ENCODE results near the gene WRNIP1. TPM values are rescaled to one million over a fixed set of nuclear protein-coding genes. Genes with fewer than 3 reads are reported as not detected.

Gene WRNIP1
- total and polyA plus RNA-seq, 2 of the 4 experiments (the other 2 are of a cell fraction), result 43.7 to 47.1 TPM

DNA sequence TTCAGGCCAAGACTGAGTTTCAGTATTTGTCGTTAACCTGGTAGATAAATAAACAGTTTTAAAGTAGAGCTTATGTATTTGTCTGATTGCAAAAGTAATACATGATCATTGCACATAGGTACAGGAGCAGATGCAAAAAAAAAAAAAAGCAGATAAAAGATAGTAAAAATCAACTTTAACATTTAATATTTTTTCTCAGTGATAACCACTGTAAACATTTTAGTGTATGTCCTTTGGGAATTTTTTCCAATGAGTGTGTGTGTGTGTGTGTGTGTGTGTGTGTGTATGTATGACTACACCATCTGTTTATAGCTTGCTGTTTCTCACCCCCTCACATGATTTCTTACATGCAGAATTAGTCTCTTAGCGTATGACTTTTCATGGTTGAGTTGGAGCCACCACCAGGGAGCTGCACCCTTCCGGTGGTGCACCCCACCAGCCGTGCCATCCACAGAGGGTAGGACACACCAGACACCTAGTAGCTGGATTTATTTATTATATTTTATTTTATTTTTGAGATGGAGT is 26.3 kb downstream of the WRNIP1 start (continued):
- no peak for TF ChIP-seq MAZ (IDR thresholded peaks at IDR 0.05; ENCODE audit: borderline replicate concordance, low read depth, low read length)

DNA sequence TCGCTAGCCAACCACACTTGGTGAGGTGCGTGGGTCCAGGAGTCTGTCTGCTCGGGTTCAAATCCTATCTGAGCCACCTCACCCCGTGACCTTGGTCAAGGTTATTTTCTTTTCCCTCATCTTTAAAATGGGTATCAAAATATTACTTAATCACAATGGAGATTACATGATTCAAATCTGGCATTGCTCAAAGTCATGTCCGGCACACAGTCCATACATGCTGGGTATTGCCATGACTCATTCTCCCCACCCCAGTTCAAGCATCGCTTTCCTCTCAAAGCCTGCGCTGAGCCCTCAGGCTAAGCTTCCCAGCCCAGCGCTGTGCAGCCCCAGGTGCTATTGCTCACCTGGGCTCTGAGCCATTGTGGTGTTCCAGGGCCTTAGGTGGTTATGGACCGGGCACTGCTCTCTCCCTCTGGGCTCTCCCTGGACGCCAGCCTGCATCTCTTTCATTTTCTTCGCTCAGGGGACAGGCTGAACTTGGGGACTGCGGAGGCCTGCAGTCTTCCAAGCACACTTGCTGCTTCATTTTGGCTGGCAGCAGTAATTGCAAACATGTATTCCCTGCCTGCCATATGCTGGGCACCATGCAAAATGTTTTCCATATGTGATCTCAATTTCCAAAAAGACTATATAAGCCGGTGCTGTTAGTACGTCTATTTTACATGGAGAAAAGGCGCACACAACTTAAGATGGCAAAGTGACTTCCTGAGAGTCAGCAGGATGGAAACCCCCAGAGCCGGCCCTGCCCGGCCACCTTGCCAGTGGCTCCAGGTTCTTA is 27.3 kb downstream of the WRNIP1 start:
- no peak overlapping the region for H3K23ac ChIP-seq (ENCODE audit: low read depth, low read length)
- peak overlapping the region; percentile 94 for H2AK5ac ChIP-seq (ENCODE audit: low read depth, low read length)
- ATAC-seq (ENCODE audit: low read depth) (no peak), DNase-seq (peak; percentile 50)
- peaks cover 4% of the 10 kb centered on the region for H4K20me1 ChIP-seq (ENCODE audit: insufficient read depth, low read length)
- H3K4ac ChIP-seq (ENCODE audit: low read depth, low read length), result peak overlapping the region; percentile 18
- in situ Hi-C loops (cut with MboI; ENCODE audit: low sequenced_read_pairs) (loop anchor here (5.0 to 10.0 kb wide), 2 partner anchors 50 to 142 kb away; partner anchors contain the start of gene SERPINB1), dilution Hi-C loops (cut with HindIII; ENCODE audit: low sequenced_read_pairs, unreplicated experiment) (no loop called here), intact Hi-C loops (cut with micrococcal nuclease) (no loop called here)
- no peaks in the 10 kb centered on the region for H3K9me3 ChIP-seq (ENCODE audit: control insufficient read depth, insufficient read depth, low read length)
- peak overlapping the region in 1 of 2 experiments; percentile 62; a peak in 1 of 4 replicates for H4K8ac ChIP-seq (ENCODE audit: low read depth in 2 of 2, low read length in 2 of 2)
- peak overlapping the region; percentile 72 for H2BK5ac ChIP-seq (ENCODE audit: low read depth, low read length, poor library complexity, severe bottlenecking)
- no peak overlapping the region for H3K4me2 ChIP-seq (ENCODE audit: low read depth, low read length)
- TF ChIP-seq CEBPB (IDR thresholded peaks at IDR 0.05; ENCODE audit: low read depth, low read length), result 0 out of 2 replicates have a peak, but pooled peaks have one; percentile 20
- TF ChIP-seq, protein P1, sequence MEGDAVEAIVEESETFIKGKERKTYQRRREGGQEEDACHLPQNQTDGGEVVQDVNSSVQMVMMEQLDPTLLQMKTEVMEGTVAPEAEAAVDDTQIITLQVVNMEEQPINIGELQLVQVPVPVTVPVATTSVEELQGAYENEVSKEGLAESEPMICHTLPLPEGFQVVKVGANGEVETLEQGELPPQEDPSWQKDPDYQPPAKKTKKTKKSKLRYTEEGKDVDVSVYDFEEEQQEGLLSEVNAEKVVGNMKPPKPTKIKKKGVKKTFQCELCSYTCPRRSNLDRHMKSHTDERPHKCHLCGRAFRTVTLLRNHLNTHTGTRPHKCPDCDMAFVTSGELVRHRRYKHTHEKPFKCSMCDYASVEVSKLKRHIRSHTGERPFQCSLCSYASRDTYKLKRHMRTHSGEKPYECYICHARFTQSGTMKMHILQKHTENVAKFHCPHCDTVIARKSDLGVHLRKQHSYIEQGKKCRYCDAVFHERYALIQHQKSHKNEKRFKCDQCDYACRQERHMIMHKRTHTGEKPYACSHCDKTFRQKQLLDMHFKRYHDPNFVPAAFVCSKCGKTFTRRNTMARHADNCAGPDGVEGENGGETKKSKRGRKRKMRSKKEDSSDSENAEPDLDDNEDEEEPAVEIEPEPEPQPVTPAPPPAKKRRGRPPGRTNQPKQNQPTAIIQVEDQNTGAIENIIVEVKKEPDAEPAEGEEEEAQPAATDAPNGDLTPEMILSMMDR (conservative IDR thresholded peaks at IDR 0.05; ENCODE audit: low read depth, low read length), result no peak
- H3K9ac ChIP-seq (ENCODE audit: low read depth, low read length), result no peak overlapping the region
- peak overlapping the region; percentile 62; the same call in 1 of the 2 replicates for H4K5ac ChIP-seq (ENCODE audit: low read depth, low read length)
- H3K18ac ChIP-seq (ENCODE audit: low read depth, low read length), result peak overlapping the region; percentile 27; the same call in 1 of the 2 replicates
- H3K4me1 ChIP-seq (ENCODE audit: control insufficient read depth, insufficient read depth, low read length), result peaks cover 19% of the 10 kb centered on the region
- H4K91ac ChIP-seq (ENCODE audit: insufficient read depth, low read depth, low read length), result peak overlapping the region; percentile 77
- H2AK9ac ChIP-seq (replicated peaks; ENCODE audit: low read depth, low read length, poor library complexity), result peak overlapping the region; percentile 39
- ChIA-PET POLR2A (ENCODE audit: unreplicated experiment) (no interaction called here), CTCF (interaction anchor here (0.6 to 2.1 kb wide), 7 partner anchors 40 to 140 kb away, joined by 3 to 29 read pairs (median 5); no protein-coding TSS in a partner anchor)
- no peak overlapping the region for H3K56ac ChIP-seq (ENCODE audit: extremely low read depth, insufficient read depth, low read length)
- no TSS peak for BruUV-seq (replicated peaks)
- peak overlapping the region; percentile 56; the same call in 1 of the 3 replicates for H2BK15ac ChIP-seq (ENCODE audit: low read depth, low read length)
- H2BK20ac ChIP-seq (ENCODE audit: low read depth, low read length), result peak overlapping the region; percentile 56; the same call in 1 of the 2 replicates
- no peaks in the 10 kb centered on the region for H3K27me3 ChIP-seq (ENCODE audit: control insufficient read depth, insufficient read depth, low read length)
- H3K14ac ChIP-seq (replicated peaks; ENCODE audit: low read depth, low read length), result no peak overlapping the region
- H3K27ac ChIP-seq (ENCODE audit: insufficient read depth, low read length), result peak overlapping the region; percentile 78; the same call in 1 of the 2 replicates
- H2AFZ ChIP-seq (replicated peaks; ENCODE audit: low read length, poor library complexity), result no peak overlapping the region
- H3K36me3 ChIP-seq (ENCODE audit: control insufficient read depth, insufficient read depth, low read length), result peaks cover 4% of the 10 kb centered on the region
- H2BK120ac ChIP-seq (ENCODE audit: low read depth, low read length), result peak overlapping the region; percentile 51; the same call in 1 of the 2 replicates
- WGBS, 2 experiments (ENCODE audit: extremely low coverage in 2 of 2, insufficient read length in 1 of 2), result 96% methylated on average over 11 of the region's 17 CpGs; no CpG with 5 or more reads in 1 of the 2 experiments
- H3K4me3 ChIP-seq (ENCODE audit: insufficient read depth, low read depth, low read length), result no peak overlapping the region
- H3K79me1 ChIP-seq (ENCODE audit: low read depth in 1 of 2, low read length in 2 of 2), result peaks cover 11 to 47% of the 10 kb centered on the region in 2 experiments; a peak in 3 of 4 replicates
- H3K9me1 ChIP-seq (ENCODE audit: insufficient read depth, low read length), result peaks cover 16% of the 10 kb centered on the region; the same call in 1 of the 2 replicates

Data from IMR-90 (cell line).